HL-60/S4 (cell line): ENCODE data around the gene EGR4.
"Not testable (repeated sequence)": the region's sequence is repeated elsewhere in the genome, so short reads cannot be mapped to it uniquely, and the experiment has no call there.

Experiments
- in situ Hi-C: fragments of 300-500 bp; cut with MboI; formaldehyde crosslinking; loops from 2 replicates; pipeline ENCODE4 v1.14.3; 2022; ENCODE audit warnings: low sequenced_read_pairs

The EGR4 gene

DNA sequence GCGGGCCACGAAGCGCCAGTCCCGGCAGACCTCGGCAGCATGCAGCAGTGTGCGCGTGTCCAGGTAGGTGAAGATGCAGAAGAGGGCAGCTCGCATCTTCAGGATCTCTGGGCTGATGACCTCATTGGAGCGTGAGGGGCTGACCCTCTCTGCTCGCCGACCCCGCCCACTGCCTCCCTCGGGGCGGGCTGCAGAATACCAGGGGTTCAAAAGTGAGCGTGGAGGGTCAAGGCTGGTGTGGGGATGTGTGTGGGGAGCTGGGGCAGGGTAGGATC, 29.1 kb downstream of the EGR4 start:
- in situ Hi-C loops = no loop called here

- in situ Hi-C loops = no loop called here
Measured at GRCh38 chr2:73263540-73264331, 29.6 kb downstream of the EGR4 start.

DNA sequence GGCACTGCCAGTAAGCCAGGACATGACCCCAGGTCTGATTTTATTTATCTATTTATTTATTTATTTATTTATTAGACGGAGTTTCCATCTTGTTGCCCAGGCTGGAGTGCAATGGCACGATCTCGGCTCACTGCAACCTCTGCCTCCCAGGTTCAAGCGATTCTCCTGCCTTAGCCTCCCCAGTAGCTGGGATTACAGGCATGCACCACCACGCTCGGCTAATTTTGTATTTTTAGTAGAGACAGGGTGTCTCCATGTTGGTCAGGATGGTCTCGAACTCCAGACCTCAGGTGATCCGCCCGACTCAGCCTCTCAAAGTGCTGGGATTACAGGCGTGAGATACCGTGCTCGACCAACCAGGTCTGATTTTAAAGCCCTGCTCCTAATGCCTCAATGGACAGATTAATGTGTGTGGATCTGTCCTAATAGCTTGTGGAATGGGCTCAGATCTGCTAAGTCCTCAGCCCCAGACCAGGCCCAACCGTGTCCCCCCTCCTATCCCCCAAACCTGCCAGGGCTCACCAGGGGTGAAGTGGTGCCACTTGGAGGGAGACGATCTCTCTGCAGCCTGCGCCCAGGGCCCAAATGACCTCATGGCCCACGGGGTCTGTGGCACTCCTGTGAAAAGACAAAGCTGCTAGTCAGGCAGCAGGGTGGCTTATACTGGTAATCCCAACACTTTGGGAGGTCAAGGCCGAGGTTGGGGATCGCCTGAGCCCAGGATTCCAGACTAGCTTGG, 30.5 kb downstream of the EGR4 start:
- in situ Hi-C loops = not testable (repeated sequence)

GRCh38 chr2:73262108-73262651, 31.2 kb downstream of the EGR4 start:
- in situ Hi-C loops = no loop called here

DNA sequence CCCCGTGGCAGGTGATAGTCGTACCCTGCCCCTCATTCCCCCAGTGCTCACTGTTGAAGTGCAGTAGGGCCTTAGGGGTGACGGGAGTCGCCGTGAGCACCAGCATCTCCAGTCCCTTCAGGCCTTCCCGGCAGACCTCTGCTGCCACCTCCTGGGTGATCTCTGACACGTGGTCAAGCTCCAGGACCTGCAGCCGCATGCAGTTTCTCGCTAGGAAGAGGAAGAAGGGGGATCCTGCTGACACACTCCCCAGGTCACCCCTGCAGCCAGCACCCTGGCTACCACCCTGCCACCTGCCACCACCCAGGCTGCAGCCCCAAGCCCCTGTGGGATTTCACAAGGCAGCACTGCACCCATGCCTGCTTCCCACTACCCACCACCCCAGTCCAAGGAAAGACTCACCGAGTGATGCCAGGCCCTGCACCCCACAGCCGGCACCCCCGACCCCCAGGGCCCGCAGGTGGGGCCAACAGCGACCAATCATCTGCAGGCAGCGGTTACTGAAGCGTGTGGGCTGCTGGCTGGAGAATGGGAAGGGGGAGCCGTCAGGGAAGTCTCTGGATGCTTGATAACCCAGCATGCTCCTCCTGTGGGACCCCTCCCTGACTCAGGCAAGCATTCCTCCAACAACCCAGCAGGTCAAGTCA, 32.9 kb downstream of the EGR4 start:
- in situ Hi-C loops = no loop called here

DNA sequence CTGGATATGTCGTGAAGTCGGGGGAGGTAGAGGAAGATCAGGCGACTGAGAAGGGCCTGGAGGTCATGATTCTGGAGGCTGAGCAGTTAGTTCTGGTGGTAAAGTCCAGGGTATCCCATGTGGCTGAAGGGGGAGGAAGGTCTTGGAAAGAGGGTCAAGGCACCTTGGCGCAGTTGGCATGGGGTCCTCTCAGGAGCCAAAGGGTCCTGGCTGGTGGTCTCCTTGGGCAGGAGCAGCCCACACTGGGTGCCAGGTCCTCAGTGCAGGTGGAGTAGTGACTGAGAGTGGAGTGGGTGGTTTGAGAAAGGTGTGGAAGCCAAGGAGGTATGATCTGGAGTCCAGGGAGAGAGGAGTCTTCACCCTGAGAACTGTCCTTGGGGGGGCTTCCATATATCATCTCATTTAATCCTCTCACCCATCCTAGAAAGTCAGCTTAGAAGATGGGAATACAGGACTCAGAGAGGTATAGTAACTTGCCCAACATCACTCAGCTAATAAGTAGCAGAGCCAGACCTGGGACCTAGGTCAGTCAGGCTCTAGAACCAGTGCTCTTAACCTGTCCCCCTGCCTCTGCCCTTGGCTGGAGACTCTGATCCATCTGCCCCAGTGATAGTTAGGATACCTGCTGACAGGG, 33.5 kb downstream of the EGR4 start:
- in situ Hi-C loops = no loop called here

GRCh38 chr2:73259276-73259675, 34.1 kb downstream of the EGR4 start:
- in situ Hi-C loops = no loop called here

- in situ Hi-C loops = no loop called here
Measured at GRCh38 chr2:73258913-73259215, 34.5 kb downstream of the EGR4 start.

DNA sequence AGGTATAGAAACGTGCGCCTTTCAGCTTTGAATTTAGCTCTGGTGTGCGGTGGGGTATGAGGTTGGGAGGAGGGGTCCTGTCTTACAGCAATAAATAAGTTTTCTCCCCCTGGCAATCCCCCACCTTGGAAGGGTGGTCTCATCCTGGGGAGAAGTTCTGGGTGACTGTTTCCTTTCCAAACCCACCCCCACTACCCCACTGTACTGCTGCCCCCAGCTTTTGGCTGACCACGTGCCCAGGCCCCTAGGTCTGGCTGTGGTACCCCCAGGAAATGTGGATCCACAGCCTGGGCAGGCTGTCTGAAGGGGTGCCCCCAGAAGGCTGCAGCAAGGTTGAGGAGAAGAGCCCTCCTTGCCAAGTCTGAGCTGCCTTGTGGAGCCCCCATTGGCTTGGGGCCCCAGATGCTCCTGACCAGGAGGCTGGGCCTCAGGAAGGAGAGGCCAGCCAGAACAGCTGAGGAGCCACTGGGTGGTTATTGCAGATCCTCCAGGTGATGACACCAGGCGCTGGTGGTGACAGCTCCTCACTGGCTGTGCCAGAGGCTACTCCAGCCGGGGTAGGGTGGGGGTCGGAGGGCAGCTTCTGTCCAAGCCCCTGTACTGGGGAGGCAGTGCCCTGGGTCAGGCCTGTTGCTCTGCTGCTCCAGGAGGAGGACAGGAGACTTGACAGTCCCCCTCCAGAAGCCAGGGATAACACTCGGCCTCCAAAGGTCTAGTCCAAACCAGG, 35.0 kb downstream of the EGR4 start:
- in situ Hi-C loops = no loop called here

- in situ Hi-C loops = no loop called here
Measured at GRCh38 chr2:73257425-73258125, 35.8 kb downstream of the EGR4 start.

GRCh38 chr2:73257021-73257420, 36.3 kb downstream of the EGR4 start:
- in situ Hi-C loops = no loop called here

GRCh38 chr2:73256618-73256922, 36.8 kb downstream of the EGR4 start:
- in situ Hi-C loops = no loop called here

DNA sequence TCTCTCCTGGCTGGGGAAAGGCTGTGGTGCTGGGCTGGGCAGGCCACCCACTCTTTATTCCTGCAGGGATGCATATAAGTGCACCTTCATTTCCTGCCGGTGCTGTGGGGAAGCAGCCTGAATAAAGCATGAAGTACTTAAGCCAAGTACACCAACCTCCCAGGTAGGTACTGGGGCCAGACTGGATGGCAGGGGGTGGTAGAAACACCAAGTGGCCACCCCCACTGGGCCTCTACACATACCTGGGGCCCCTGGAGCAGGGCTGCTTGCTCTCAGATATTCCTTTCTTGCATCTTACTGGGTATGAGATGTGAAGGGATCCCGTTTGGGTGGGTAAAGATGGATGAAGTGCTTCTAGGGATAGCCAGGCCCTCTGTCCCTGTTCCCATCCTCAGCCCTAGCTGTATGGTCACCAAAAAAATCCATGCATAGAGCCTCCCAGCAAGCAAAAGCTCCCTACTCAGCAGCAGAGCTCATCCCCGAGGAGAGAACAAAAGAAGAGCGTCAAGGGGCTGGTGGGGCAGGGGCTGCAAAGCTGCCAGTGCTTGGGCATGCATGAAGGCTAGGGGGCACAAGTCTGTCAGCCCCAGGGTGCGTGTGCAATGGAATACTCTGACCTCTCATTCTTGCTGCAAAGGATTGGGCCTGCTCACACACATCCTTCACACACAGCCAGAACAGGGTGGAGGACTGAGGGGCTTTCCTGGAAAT, 37.3 kb downstream of the EGR4 start:
- in situ Hi-C loops = no loop called here

DNA sequence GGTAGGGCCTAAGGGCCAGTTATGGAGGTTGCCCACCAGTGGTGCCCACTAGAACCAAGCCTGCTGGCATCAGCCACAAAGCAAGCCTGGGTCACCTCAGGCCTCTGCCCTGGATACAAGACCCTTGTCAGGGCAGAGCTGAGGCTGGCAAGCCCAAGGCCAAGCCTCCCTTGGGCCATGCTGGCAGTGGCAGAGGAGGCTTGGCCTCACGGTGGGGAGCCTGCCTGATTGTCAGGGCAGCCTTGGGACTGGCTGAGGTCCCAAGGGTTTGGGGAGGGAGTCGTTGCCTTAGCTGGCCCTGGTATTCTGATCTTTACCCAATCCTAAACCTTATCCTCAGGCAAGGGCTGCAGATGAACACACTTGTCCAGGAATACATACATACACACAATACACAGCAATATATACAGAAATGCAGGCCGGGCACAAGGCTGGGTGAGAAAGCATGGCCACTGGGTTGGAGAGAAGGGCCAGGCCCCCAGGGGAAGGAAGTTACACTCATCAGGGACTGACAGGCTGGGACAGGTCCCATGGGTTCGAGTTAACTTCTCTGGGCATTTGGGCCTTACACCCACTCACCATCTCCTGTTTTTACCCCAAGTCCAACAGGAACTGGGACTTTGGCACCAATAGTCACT, 38.2 kb downstream of the EGR4 start:
- in situ Hi-C loops = no loop called here

DNA sequence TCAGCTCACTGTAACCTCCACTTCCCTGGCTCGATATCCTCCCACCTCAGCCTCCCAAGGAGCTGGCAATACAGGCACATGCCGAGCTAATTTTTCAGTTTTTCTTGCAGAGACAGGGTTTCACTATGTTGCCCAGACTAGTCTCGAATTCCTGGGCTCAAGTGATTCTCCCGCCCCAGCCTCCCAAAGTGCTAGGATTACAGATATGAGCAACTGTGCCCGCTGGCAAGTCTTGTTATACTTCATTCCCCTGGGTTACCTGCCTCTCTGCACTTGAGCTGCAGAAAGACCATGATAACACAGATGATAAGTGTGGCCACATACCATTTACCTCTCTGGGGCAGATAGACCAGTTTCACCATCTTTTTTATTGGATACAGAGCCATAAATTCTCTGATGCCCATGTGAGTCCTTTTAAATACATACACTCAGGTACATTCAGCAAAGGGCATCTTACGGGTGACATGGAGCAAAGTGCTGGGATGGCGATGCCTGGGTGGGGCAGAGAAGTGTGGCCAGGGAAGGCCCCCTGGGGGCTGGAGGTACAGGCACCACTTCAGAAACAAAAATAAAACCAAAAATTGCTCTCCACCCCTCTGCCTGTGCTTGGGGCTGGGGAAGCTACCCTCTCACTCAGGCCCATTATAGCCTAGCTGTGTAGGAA, 38.9 kb downstream of the EGR4 start:
- in situ Hi-C loops = no loop called here

GRCh38 chr2:73253901-73254300, 39.4 kb downstream of the EGR4 start:
- in situ Hi-C loops = no loop called here

DNA sequence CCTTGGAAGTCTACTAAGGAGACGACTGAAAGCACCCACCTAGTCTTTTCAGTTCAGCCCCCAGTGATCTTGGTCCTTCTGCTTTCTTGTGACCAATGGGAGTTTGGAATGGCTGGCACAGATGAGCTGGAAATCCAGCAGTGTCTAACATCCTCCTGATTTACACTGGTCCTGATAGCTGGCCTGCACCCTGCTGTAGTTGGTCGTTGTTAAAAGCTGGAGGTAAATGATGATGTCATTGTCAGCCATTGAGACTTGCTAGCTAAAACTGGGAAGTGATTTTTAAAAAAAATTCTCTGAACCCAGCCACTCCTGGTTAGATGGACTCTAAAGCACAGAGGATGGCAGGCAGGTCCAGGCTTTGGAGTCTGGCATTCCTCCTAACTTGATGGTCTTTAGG, 39.9 kb downstream of the EGR4 start:
- in situ Hi-C loops = no loop called here

DNA sequence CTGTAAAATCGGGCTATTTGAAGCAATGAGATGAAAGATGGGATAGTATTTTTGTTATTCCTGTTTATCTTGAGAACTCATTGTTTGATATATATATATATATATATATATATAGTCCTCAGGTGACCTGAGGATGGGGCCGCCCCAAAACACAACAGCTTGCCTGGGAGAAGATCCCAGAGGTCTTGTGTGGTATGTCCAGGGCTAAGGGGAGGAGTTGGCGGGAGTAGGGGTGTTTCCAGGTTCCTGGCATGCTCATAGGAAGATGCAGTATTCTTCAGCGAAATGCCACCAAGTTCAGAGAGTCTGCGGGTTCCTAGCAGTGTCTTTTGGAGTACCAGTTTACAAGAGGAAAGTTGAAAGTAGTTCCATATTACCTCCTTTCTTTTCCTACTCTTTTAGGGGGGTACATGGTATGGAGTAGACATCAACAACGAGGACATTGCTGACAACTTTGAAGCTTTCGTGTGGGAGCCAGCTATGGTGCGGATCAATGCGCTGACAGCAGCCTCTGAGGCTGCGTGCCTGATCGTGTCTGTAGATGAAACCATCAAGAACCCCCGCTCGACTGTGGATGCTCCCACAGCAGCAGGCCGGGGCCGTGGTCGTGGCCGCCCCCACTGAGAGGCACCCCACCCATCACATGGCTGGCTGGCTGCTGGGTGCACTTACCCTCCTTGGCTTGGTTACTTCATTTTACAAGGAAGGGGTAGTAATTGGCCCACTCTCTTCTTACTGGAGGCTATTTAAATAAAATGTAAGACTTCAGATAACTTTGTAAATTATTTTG, 40.9 kb downstream of the EGR4 start:
- in situ Hi-C loops = no loop called here
